ENCODE data around the gene ACVR1B.

DNA sequence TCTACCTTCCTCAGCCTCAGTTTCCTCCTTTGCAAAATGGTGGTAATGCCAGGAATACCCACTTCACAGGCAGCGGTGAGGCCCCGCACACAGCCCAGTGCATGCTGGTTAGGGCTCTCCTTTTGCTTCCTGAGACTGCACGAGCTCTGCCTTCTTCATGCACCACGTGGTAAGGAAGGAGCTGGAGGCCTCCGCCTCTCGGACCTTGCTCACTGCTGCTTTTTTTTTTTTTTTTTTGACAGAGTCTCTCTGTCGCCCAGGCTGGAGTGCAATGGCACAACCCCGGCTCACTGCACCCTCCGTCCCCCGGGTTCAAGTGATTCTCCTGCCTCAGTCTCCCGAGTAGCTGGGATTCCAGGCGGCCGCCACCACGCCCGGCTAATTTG is 73.3 kb downstream of the ACVR1B start:
- TF ChIP-seq, protein P1, sequence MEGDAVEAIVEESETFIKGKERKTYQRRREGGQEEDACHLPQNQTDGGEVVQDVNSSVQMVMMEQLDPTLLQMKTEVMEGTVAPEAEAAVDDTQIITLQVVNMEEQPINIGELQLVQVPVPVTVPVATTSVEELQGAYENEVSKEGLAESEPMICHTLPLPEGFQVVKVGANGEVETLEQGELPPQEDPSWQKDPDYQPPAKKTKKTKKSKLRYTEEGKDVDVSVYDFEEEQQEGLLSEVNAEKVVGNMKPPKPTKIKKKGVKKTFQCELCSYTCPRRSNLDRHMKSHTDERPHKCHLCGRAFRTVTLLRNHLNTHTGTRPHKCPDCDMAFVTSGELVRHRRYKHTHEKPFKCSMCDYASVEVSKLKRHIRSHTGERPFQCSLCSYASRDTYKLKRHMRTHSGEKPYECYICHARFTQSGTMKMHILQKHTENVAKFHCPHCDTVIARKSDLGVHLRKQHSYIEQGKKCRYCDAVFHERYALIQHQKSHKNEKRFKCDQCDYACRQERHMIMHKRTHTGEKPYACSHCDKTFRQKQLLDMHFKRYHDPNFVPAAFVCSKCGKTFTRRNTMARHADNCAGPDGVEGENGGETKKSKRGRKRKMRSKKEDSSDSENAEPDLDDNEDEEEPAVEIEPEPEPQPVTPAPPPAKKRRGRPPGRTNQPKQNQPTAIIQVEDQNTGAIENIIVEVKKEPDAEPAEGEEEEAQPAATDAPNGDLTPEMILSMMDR (IDR thresholded peaks at IDR 0.05): no peak
- TF ChIP-seq EZH2 (IDR thresholded peaks at IDR 0.05; ENCODE audit: borderline replicate concordance, insufficient read depth, low read depth, low read length, poor library complexity, severe bottlenecking): no peak

Measured in B cell (primary cell).